Stimulated activated CD4-positive, alpha-beta T cell treated with anti-CD3 and anti-CD28 coated beads, Interleukin-12 subunit alpha, Interleukin-12 subunit beta, amount 100 ng/mL, for 24 hours (primary cell): ENCODE measurements around the gene DPH7.
"Not testable (repeated sequence)": the region's sequence is repeated elsewhere in the genome, so short reads cannot be mapped to it uniquely, and the experiment has no call there.

Source experiments
- DNase-seq, 2 experiments: peaks; one replicate each; pipeline ENCODE4 v3.0.0-alpha.2; 2020; ENCODE audit warnings: low read depth in 2 of 2

DPH7 gene

DNA sequence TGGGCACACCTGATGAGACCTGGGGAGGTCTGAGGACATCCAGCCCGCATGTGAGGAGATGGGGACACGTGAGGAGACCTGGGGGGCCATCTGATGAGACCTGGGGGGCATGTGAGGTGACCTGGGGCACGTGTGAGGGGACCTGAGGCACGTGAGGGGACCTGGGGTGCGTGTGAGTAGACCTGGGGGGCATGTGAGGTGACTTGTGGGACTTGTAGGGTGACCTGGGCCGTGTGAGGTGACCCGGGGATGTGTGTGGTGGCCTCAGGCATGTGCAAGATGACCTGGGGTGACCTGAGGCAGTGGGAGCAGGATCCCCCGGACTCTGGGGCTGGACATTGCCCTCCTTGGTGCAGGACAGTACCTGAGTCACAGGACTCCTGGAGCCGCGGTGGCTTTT is 59.2 kb downstream of the DPH7 start:
- DNase-seq, result no peak

DNA sequence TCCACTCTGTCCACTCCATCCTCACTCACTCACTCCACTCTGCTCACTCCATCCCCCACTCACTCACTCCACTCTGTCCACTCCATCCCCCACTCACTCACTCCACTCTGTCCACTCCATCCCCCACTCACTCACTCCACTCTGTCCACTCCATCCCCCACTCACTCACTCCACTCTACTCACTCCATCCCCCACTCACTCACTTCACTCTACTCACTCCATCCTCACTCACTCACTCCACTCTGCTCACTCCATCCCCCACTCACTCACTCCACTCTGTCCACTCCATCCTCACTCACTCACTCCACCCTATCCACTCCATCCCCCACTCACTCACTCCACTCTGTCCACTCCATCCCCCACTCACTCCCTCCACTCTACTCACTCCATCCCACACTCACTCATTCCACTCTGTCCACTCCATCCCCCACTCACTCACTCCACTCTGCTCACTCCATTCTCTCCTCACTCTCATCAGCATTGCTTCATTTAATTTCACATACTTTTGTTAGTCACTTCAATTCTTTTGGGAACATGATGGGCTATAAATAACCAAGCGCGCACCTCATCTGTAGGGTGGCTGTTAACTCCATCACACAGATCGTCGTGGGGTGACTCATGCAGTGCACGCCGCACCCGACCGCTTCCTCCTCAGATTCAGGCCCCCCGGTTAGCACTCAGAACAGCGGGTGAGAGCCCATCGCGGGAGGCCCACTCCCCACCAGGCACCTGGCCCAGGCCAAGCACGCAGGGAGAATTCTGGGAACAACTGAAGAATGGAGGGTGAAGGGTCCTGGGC is 59.9 kb downstream of the DPH7 start:
- DNase-seq, result not testable (repeated sequence)

DNA sequence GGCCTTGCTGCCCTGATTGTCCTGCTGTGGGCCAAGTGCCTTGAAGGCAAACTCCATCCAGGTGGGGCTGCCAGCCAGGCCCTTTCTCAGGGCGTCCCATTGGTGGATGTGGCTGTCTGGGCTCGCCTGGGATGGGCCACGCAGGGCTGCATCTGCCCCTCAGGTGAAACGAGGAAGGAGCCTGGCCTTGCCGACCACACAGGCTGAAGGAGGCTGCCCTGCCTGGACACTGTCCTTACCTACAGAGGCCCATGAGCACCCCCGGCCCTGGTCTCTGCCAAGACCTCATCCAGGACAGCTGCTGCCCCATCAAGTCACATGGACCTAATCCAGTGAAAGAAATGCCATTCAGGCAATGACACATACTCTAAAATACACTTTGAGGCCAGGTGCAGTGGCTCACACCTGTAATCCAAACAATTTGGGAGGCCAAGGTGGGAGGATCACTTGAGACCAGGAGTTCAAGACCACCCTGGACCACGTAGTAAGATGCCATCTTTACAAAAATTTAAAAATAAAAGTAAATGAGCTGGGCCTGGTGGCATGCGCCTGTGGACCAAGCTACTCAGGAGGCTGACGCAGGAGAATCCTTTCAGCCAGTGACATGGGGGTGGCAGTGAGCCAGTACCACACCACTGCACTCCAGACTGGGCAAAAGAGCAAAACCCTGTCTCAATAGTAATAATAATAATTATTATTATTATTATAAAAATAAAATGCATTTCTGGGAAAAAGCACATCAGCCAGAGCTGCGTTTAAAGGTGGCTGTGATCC is 62.4 kb downstream of the DPH7 start:
- DNase-seq, result no peak

DNA sequence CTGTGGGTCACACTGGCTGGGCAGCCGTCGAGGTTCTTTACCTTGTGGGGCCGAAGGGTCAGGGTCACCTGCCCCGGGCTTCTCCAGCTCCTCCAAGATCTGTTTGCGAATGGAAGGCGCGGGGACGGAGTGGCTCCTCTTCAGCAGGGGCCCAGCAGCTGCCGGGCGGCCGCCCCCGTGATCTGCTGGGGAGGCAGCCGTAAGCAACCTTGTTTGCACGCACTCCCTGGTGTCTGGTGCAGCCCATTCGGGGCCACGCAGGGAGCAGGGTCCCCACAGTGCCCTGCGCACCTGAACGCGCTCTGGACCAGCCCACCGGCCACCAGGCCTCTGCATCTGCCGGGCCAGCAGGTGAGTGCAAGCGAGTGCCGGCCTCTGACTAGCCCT is 63.4 kb downstream of the DPH7 start:
- no peak for DNase-seq

DNA sequence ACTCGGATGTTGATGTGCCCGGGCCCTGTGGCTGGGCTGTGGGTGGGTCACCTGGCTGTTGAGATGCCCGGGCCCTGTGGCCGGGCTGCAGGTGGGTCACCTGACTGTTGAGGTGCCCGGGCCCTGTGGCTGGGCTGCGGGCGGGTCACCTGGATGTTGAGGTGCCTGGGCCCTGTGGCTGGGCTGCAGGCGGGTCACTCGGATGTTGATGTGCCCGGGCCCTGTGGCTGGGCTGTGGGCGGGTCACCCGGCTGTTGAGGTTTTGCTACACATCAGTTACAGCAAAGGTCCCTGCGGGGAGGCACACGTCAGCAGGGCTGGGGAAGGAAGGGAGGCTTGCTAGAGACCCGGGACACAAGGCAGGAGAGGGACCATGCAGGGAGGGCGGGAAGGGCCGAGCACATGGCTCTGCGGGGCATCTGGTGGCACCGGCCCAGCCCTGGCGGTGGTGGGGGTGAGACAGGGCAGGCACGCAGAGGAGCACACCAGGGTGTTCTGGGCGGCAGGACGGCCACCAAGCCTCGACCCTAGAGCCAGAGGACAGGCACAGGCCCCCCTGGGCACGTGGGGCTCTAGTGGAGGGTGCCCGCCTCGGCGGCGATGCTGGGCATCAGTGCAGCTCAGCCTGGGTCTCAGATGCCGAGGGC is 63.9 kb downstream of the DPH7 start:
- DNase-seq, result no peak

DNA sequence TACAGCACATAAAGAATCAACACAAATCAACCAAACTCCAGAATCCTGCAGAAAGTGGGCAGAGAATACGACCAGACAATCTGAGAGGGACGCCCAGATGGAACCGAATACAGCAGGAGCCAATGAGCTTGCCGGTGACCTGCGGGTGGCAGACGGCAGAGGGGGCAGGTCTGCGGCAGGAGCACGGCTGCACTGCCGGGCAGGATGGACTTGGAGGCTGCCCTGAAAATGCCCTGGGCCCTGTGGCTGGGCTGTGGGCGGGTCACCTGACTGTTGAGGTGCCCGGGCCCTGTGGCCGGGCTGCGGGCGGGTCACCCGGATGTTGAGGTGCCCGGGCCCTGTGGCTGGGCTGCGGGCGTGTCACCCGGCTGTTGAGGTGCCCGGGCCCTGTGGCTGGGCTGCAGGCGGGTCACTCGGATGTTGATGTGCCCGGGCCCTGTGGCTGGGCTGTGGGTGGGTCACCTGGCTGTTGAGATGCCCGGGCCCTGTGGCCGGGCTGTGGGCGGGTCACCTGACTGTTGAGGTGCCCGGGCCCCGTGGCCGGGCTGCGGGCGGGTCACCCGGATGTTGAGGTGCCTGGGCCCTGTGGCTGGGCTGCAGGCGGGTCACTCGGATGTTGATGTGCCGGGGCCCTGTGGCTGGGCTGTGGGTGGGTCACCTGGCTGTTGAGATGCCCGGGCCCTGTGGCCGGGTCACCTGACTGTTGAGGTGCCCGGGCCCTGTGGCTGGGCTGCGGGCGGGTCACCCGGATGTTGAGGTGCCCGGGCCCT is 64.7 kb downstream of the DPH7 start:
- DNase-seq, result not testable (repeated sequence)

DNA sequence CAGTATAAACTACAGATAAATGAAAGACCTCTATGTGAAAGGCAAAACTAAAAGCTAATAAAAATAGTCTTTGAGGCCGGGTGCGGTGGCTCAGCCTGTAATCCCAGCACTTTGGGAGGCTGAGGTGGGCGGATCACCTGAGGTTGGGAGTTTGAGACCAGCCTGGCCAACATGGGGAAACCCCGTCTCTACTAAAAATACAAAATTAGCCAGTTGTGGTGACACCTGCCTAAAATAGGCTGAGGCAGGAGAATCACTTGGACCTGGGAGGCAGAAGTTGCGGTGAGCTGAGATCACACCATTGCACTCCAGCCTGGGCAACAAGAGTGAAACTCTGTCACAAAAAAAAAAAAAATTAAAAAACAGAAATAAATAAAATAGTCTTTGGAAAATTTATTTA is 65.6 kb downstream of the DPH7 start:
- not testable (repeated sequence) for DNase-seq

DNA sequence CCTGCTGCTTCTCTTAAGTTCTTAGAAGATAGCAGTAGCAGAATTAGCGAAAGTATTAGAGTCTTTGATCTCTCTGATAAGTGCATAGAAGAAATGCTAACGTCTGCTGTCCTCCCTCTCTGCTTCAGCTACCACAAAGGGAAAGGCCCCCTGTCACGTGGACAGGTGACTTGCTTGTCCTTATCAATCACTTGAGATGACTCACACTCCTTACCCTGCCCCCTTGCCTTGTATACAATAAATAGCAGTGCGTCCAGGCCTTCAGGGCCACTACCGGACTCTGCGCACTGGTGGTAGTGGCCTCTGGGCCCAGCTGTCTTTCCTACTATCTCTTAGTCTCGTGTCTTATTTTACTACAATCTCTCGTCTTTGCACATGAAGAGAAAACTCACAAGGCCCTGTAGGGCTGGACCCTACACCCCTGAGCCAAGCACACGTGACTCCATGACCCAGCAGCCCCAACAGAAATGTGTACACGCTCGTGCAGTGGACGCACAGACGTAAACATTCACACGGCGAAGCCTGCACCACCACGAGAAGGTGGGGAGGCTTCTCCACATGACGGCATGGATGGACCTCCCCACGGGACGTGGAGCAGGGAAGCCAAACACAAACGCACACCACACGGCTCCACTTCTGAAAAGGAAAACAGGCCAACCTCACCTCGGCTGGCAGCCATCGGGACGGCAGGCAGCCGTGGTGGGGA is 66.8 kb downstream of the DPH7 start:
- no peak for DNase-seq

DNA sequence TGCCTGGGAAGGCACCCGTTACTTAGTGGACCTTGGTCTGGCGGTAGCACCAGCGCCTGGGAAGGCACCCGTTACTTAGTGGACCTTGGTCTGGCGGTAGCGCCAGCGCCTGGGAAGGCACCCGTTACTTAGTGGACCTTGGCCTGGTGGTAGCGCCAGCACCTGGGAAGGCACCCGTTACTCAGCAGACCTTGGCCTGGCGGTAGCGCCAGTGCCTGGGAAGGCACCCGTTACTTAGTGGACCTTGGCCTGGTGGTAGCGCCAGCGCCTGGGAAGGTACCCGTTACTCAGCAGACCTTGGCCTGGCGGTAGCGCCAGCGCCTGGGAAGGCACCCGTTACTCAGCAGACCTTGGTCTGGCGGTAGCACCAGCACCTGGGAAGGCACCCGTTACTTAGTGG is 67.6 kb downstream of the DPH7 start:
- DNase-seq, result not testable (repeated sequence)

DNA sequence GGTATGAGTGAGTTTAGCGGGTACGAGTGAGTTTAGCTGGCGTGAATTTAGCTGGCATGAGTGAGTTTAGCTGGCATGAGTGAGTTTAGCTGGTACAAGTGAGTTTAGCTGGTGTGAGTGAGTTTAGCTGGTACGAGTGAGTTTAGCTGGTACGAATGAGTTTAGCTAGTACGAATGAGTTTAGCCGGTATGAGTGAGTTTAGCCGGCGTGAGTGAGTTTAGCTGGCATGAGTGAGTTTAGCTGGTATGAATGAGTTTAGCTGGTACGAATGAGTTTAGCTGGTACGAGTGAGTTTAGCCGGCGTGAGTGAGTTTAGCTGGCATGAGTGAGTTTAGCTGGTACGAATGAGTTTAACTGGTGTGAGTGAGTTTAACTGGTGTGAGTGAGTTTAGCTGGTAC is 69.5 kb downstream of the DPH7 start:
- no peak for DNase-seq

DNA sequence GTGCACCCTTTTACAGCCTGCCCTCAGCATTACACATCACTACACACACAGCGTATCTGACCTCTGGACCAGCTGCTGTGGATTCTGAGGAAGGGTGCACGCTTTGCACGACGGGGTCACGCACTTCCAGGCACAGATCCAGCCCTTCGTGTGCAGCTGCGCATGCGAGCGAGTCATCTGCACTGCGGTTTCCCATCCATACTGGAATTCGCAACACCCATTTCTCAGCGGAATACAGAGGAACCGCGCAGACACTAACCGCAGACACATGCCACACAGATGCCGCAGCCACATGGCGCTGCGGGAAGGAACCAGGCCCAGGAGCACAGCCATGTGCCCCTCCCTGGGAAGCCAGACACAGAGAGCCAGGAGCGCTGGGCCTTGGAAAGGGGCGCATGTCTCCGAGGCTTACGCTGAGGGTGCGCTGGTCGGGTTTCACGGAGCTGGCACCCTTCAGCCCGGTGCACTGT is 72.0 kb downstream of the DPH7 start:
- no peak for DNase-seq

DNA sequence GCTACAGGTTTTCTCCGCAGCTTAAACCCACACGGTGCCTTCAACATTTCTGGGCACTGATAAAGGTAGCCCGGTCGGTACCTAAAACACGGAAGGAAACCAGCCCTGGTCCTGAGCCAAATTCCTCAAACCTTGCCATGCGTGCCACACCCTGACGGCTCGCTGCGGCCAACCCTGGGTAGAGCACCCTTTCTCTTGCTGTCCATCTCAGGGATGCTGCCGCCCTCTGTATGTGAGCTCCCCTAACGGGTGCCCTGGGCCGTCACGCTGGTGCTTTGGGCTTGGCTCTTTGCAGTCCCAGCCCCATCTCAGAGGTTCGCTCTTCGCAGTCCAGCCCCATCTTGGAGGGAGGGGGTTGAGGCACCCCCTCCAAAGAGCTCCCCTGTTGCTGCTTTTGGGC is 72.5 kb downstream of the DPH7 start:
- DNase-seq, result no peak

DNA sequence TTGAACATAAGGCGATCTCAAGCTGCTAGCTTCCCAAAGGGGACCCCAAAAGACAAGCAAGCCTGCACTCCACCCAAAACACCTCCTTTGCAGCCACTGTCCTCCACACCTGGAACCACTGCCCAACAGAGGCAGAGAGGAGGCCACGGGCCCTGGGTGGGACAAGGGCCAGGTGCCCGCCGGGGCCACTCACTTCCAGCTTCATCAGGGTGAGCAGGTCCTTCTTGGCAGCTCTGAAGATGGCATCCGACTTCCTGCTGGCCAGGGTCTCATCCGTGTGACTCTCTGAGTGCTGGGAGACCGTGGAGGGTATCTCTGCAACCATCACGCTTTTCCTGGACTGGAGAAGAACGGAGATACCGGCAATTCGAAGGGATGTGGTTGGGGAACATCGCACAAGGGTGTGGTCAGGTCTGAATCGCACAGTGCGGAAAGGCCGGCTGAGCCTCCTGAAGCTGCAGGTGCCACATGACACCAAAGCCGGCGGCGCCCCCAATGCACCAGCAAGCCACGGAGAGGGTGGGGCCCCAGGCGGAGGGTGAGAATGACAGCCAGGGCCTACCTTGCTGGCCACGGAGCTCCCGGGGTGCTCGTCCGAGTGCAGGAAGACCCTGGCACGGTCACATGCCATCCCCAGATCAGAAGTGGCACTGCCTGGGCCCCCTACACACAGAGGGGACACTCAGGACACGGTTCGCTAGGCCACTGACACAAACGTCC is 73.1 kb downstream of the DPH7 start:
- DNase-seq, result no peak
